HG03280 (cell line): Measurements from ENCODE around the gene RTP5.
"Not testable (repeated sequence)": the region's sequence is repeated elsewhere in the genome, so short reads cannot be mapped to it uniquely, and the experiment has no call there.

ENCODE experiments used
- ATAC-seq: cut with Tn5 transposase; IDR thresholded peaks from one replicate; pipeline ENCODE4 v1.9.1; 2021; ENCODE audit warnings: mild to moderate bottlenecking, moderate library complexity; ENCODE audit not compliant: unreplicated experiment

The RTP5 gene

DNA sequence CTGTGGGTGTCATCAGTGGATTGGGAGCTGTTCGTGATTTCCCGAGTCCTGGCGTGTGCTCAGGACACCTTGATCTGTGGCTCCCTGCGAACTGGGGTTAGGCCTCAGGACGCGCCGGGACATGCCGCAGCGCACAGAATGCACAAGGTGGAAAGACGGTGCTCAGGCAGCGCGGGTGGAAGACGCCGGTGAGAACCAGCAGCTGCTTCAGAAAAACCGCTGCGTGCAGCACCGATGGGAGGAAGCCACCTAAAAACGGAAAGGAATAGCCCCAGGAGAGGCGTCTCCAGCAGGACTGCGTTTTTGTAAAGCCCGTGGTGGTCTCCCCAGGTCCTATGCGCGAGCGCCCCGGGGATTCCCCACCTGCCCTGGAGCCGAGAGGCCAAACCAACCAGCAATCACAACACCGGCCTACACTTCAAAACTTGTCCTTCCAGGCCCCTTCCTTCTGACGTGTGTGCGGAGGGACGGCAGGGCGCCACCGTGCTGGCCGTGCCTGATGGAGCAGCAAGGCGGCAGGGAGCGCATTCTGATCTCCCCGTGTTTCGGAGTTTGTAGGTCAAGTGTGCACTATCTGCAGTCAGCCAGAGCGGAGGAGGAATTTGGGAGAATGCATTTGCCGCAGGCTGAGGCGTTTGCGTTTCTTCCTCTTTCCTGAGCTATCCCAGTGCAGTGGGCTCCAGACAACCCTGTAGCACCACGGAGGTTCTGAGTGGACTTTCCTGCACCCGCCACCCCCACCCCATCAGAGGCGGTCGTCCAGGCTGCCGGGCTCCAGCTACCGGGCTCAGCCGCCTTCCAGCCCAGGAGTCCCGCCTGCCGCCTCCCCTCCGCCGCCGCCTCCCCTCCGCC is 32.2 kb downstream of the RTP5 start:
- no peak for ATAC-seq

DNA sequence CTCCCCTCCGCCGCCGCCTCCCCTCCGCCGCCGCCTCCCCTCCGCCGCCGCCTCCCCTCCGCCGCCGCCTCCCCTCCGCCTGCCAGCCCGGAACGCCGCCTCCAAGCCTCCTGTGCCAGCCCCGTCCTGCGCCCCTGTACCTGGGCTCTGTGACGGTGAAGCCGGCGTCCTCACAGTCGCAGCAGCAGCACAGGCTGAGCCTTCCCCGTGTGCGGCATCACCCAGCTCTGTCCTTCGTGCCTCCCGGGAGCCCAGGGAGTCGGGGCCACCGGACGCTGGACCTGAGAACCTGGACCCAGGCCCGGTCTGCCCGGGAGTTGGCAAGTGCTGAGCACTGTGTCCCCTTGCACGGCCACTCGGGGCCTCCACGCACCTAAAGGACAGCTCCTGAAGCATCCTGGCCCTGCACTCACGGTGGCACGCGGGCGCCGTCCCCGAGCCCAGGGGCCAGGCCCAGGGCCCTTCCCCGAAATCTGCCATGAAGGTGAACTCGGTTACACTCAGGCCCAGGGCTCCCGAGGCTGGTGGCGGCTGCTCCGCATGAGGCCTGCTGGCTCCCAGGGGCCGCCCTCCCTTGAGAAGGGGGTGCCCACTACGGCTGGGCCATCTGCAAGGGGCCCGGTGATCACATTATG is 32.9 kb downstream of the RTP5 start:
- ATAC-seq, result no peak

DNA sequence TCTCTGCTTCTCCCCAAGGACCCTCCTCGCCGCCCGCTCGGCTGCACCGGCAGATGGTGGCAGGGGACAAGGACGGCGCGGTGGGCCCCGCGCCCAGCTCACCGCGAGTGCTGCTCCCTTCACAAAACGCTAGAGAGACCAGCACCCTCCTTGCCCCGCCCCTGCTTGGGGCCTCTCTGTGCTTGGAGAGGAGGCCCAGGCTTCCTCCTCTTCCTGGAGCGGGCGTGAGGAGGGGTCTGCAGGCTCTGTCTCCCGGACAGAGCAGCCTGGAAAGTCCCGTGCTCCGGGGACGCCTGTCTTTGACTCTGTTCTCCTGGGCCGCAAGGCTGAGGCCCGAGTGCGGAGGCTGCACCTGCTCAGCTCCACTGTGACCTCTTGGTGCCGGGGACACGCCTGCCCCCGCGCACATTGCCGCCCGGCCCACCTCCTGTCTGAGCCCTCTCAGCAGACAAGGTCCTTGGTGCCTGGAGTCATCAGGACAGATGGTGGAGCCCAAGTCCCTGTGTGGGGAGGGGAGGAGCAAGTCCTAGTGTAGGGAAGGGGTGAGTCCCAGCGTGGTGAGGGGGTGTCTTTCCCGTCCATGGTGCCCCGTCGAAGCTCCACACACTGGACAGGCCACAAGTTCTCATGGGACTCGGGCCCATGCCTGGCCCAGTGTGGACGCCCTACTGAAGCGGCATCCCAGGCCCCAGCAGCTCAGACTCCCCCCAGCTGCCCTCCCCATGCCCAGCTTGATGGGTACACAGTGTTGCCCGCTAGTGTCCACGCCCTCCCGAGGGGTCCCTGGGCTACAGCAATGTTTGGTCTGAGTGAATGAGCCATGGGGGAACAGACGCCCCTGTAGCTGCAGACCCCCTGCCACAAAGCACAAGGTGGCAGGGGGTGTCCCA is 33.8 kb downstream of the RTP5 start:
- no peak for ATAC-seq

DNA sequence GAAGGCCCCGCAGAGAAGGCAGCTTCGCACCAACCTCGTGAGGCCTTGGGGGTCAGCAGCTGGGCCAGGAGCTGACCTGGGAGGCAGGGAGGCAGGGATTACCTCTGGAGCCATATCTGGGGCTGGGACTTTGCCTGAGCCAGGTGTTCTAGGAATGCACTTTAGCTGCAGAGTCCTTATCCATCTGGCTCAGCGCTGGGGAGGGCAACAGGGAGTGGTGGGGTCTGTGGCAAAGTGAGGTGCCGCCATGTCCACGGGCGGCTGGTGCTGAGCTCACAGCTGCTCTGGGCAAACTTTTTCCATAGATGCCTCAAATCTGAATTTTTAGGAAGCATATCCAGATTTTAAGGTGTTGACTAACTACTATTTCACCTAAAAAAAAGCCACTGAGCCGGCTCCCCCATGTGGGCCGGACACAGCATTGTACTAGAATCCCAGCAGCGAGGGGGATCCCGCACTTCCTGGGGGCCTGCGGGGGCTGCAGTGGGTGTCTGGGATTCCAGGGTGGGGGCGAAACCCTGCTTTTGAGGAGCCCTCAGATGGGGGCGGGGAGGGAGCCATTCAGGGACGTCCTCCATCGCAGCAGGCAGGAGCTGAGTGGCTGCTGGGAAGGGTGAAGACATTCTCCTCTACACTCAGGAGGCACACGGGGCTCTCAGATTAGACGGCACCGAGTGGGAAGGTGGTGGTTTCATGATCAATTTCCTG is 34.6 kb downstream of the RTP5 start:
- no peak for ATAC-seq

DNA sequence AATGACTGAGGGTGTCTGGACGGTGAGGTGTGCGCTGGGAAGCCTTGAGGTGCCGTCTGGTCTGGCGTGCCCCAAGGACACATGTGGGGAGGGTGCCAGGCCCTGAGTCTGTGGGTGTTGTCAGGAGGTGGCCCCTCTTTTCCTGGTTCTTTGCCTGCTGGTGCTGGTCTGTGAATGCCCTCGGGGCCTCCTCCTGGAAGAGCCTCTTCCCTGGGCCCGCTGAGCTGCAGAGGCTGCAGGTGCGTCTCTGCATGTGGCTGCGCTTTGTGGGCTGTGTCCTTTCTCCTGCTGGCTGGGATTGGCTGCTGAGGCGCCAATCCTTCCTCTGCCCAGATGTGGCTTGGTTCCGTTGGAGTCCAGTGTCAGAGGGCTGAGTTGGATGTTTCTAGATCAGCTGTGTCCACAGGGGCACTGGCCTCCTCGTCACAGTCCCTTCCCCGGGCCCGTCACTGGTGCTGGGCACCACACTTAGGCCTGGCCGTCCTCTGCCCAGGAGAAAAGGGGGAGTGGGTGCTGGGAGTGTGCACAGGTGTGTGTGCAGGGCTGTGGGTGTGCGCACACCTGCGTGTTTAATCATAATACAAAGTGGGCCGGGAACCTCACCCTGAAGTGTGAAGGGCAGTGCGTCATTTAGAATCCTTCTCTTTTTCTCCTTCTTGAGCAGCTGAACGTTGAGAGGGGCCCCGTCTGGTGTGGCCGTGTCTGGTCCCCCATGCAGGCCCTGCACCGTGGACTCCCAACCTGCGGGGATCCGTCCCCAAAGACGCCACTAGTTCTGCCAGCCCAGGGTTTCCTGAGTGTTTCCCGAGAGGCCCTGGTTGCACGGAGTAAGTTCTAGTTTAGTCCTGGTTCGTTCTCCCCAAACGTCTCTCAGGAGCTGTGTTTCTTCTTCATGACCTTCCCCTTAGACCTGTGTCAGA is 35.5 kb downstream of the RTP5 start:
- ATAC-seq, result no peak

DNA sequence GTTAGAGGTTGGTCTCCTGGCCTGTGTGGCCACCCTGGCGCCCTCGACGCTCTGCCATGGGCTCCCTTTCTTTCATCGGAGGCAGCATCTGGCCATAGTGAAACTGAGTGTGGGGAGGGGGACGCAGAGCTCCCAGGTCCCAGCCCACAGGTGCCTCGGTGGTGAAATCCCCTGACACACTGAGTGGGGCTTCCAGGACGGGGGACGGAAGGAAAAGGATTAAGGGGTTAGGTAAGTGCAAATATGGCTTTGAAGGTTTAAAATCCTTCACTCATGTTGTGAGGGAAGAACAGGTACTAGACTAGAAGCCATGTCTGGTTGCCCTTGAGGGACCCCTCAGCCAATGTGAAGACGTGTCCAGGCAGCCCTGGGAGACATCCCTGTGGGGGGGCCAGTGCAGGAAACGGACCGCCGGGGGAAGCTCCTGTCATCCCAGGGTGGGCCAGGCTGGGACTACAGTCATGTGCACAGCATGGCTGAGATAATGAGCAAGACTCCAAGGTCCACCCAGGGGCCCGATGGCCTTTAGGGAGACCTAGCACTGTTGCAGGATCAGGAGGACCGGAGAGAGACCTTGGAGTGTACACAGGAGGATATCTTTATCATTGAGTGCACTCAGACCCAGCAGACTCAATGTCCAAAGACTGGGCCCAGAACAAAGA is 36.3 kb downstream of the RTP5 start:
- ATAC-seq, result no peak

DNA sequence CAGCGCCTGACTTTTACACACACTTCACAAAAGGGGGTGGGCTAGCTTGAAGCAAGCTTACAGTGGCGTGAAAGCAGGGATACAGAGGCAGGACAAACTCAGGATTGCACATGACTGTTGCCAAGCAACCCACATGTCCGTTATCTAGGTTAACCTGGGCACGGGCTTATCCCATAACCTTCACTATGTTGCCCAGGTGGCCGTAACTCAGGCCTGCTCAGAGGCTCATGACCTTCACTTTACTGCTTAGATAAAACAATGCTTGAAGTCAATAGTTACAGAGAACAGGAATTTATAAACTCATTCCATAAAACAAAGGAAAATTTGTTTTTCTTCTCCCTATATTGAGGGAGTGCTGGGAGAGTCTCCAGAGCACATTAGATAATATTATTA is 36.8 kb downstream of the RTP5 start:
- not testable (repeated sequence) for ATAC-seq

DNA sequence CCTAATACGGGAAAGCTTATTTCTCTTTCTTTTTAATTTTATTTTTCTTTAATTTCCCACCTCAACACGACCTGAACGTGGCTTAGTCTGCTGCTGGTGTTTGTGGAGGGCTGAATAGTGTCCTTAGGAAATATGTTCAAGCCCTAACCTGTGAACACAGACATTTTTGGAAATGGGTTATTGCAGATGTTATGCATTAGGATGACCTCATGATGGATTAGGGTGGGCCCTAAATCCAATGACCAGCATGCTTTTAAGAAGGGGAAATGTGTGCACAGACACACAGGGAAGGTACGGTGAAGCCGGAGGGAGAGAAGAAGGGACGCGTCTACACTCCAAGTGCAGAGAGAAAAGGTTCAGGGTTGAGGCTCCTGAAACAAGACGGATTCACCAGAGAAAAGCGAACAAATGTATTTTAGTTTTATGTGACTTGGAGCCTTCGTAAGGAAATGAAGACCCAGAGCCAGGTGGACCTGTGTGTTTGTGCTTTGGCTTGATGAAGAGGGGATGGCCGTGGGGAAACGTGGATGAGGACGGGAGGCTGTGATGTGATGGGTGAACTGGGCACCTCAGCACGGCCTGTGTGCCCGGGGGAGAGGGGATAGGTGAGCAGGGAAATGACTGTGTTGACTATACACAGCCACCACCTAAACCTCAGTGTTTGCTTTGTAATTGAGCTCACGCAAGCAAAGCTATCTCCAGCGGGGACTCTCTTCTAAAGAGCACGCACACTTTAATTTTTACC is 37.5 kb downstream of the RTP5 start:
- ATAC-seq, result no peak

DNA sequence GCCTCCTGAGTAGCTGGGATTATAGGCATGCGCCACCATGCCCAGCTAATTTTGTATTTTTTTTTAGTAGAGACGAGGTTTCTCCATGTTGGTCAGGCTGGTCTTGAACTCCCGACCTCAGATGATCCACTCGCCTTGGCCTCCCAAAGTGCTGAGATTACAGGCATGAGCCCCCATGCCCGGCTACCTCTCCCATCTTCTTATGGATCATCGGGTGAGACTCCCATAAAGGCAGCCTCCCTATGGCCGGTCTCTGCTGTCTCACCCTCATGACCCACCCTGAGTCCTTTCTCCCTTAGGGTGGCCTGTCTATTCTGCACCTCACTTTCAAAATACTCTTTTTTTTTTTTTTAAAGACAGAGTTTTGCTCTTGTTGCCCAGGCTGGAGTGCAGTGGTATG is 38.3 kb downstream of the RTP5 start:
- not testable (repeated sequence) for ATAC-seq

DNA sequence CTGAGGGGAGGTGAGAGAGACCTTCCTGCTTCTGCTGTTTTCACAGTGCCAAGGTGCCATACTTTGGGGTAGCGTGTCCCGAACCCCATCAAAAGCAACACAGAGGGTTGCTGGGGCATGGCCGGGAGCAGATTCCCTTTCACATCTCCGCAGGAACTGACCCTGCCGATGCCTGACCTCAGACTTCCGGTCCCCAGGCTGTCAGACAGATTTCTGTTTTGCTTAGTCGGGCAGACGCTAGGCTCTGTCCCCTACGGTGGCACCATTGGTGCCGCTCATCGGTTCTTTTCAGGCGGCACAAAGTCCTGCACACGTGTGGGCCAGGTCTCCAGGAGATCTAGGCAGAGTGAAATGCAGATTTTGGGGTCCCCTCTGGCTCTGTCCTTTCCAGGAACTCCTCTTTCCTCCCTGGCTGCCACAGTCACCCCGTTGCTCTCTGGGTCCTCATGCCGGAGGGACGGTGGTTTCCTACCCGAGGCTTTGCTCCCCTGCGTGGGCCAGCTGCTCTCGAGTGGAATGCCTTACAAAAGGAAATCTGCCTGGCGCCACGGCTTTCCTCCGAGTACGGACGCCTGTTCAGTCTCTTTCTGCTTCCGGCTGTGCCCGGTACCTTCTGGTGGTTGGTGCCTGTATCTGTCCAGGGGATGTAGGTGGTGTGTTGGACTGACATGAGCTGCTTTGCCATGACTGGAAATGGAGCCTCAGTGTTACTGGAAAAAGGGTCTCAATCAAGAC is 39.3 kb downstream of the RTP5 start:
- no peak for ATAC-seq

DNA sequence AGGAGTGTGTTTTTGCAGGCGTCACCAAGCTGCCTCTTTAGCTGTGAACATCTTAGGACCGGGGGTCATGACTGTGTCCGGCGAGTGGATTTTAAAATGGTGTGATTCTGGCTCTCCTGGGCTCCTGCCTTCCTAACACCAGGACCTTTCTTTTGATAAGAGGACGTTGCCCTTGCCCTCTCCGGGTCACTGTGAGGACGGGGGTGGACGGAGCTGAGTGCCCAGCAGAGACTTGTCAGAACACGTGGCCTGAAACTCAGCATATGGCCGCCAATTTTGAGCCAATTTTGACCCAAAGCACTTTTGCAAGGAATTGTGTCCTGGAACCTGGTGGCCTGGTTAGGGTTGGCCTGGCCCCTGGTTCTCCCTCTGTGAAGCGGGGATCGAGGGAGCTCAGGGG is 40.2 kb downstream of the RTP5 start:
- no peak for ATAC-seq

DNA sequence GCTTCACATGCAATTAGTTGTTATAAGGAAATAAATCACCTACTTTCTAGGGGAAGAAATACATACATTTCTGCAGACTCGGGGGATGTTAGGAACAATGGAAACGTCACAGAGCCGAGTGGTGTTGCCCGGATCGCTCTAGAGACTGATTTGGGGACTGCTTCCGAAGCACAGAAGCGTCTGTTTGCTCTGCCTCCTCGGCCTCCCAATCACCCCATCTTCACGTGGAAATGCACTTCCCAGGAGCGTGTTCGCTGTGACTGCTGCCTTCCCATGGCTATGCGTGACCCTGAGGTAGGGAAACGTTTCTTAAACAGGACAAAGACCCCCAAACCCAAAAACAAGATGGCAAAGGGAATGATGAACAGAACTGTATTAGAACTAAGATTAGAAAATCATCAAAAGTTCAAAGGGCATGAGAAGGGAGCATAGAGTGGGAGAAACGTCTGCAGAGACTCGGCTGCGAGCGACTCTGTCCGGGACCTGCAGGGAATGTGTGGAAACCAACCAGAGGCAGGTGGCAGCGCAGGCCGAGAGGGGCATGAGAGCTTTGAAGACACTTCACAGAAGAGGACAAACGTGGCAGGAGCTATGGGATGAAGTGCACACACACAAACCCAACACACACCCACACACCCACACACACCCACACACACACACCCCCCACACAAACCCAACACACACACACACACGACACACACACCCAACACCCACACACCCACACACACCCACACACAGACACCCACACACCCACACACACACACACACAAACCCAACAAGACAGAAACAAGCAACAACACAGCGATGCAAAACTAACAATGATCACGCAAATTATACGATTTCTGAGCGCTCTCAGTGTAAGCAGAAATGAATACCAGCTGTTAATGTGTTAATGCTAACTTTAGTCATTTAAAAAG is 41.3 kb downstream of the RTP5 start:
- ATAC-seq, result no peak

DNA sequence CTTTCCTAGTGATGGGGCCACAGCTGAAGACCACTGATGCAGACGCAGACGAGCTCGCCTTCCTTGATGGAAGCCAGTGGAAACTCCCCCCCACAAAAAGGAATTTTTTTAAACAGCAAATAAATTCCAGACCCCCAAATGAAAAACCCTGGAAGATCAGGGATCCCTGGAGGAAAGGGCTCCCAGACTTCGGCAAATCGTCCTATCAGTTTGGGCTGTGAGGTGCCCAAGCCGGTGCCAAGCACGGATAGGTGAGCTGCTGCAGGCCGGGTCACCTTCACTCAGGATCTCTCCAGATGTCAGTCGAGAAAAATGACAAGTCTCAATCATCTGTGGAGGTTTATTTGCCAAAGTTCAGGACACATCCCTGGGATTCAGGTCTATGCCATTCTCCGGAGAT is 42.0 kb downstream of the RTP5 start:
- no peak for ATAC-seq

DNA sequence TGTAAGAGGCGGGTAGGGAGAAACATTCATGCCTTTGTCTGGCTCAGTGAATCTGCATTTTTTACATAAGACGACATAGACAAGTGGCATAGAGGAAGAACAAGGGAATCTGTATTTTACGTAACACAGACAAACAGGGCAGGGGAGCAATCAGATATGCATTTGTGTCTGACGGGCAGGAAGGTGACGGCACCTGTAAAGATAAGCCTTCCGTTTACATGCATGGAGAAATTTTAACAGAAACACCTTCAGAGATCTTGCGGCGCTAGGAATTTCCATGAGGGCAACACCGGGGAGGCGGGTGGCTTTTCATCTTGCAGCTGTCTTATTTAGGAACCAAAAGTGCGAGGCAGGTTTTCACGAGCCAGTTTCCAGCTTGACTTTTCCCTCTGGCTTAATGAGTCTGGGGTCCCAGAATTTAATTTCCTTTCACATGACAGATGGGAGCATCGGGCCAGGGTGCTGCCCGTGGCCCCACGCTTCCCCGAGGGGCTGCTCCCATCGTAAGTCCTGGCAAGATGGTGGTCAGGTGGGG is 42.6 kb downstream of the RTP5 start:
- no peak for ATAC-seq

DNA sequence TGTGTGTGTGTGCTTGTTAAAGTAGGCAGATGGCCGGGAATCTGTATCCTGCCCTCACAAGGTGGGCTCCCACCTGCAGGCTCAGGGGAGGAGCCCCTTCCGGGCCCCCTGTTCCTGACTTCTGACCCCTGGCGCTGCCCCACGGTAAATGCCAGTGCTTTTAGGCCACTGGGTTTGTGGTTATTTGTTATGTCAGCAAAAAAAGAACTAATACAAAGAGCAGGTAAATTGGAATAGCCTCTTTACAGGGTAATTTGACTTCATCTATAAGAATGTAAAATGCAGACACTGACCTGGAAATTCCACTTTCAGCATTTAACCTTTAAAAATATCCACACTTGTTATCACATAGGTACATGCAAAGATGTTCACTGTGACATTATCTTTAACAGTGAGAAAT is 44.2 kb downstream of the RTP5 start:
- no peak for ATAC-seq

DNA sequence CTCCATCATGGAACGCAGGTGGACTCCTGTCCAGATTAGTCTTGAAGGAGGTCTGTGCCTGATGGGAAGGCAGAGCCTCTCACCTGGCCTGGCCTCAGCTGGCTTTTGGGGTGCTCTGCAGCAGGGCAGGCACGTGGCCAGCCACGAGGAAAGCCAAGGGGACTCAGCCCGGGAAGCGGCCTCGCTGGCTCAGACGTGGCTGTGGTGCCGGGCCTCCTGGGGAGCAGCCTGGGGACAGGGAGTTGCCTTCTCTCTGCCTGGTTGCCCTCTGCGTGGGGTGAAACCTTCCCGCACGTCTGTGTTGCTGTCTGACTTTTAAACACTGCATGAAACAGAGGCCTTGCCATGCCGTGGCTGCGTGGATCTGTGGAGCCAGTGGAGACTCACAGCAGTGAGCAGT is 45.0 kb downstream of the RTP5 start:
- no peak for ATAC-seq

DNA sequence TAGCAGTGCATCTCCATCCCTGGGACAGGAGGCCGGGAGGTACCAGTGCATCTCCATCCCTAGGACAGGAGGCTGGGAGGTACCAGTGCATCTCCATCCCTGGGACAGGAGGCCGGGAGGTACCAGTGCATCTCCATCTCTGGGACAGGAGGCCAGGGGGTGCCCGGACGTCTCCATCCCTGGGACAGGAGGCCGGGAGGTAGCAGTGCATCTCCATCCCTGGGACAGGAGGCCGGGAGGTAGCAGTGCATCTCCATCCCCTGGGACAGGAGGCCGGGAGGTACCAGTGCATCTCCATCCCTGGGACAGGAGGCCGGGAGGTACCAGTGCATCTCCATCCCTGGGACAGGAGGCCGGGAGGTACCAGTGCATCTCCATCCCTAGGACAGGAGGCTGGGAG is 52.1 kb downstream of the RTP5 start:
- ATAC-seq, result not testable (repeated sequence)
